MM.1S (cell line): ENCODE data around the gene SMURF1.

ENCODE experiments used
- DNase-seq: peaks from one replicate; pipeline ENCODE4 v3.0.0-alpha.2; 2015
- H2AFZ ChIP-seq: fragments of 300-600 bp; sonication (generic); 2 replicates; pipeline ENCODE4 v1.6.0; 2016; ENCODE audit warnings: antibody characterized with exemption, low read length
- H3F3A ChIP-seq: fragments of 300-600 bp; sonication (generic); 2 replicates; pipeline ENCODE4 v1.6.1; 2016; ENCODE audit warnings: mild to moderate bottlenecking, antibody characterized with exemption, low read length, moderate library complexity, mixed read lengths; ENCODE audit not compliant: insufficient read depth
- H3K27ac ChIP-seq: fragments of 300-600 bp; sonication (generic); 2 replicates; pipeline ENCODE4 v1.5.1; 2016; ENCODE audit warnings: mild to moderate bottlenecking, low read length
- H3K27me3 ChIP-seq: fragments of 300-600 bp; sonication (generic); replicated peaks from 2 replicates; pipeline ENCODE4 v1.6.0; 2016; ENCODE audit warnings: low read length; ENCODE audit not compliant: insufficient read depth
- H3K36me3 ChIP-seq: fragments of 300-600 bp; sonication (generic); replicated peaks from 2 replicates; pipeline ENCODE4 v1.6.1; 2016; ENCODE audit warnings: mild to moderate bottlenecking, low read length, mixed read lengths; ENCODE audit not compliant: insufficient read depth
- H3K4me1 ChIP-seq: fragments of 300-600 bp; sonication (generic); 2 replicates; pipeline ENCODE4 v1.6.1; 2016; ENCODE audit warnings: low read length, mixed read lengths
- H3K4me2 ChIP-seq: fragments of 300-600 bp; sonication (generic); 2 replicates; pipeline ENCODE4 v1.6.0; 2016; ENCODE audit warnings: low read depth, low read length
- H3K4me3 ChIP-seq: fragments of 300-600 bp; sonication (generic); 2 replicates; pipeline ENCODE4 v1.5.1; 2016; ENCODE audit warnings: low read length, mixed read lengths
- H3K79me2 ChIP-seq: fragments of 300-600 bp; sonication (generic); 2 replicates; pipeline ENCODE4 v1.6.1; 2016; ENCODE audit warnings: mixed run types, low read length, mixed read lengths
- H3K9ac ChIP-seq: fragments of 300-600 bp; sonication (generic); 2 replicates; pipeline ENCODE4 v1.6.1; 2016; ENCODE audit warnings: low read length, mixed read lengths
- H3K9me2 ChIP-seq: fragments of 300-600 bp; sonication (generic); replicated peaks from 2 replicates; pipeline ENCODE4 v1.6.1; 2016; ENCODE audit warnings: mild to moderate bottlenecking, low read length, mixed read lengths; ENCODE audit not compliant: insufficient read depth
- H3K9me3 ChIP-seq: fragments of 300-600 bp; sonication (generic); replicated peaks from 2 replicates; pipeline ENCODE4 v1.6.1; 2016; ENCODE audit warnings: mild to moderate bottlenecking, low read length, mixed read lengths; ENCODE audit not compliant: insufficient read depth
- H4K20me1 ChIP-seq: fragments of 300-600 bp; sonication (generic); 2 replicates; pipeline ENCODE4 v1.6.1; 2016; ENCODE audit warnings: mild to moderate bottlenecking, low read length, moderate library complexity, mixed read lengths; ENCODE audit not compliant: insufficient read depth
- EZH2 ChIP-seq: fragments of 300-600 bp; sonication (generic); optimal IDR thresholded peaks from 2 replicates; pipeline ENCODE3; 2017; ENCODE audit warnings: low read depth, mild to moderate bottlenecking, antibody characterized with exemption, low read length, mixed read lengths
- EZH2phosphoT487 ChIP-seq: fragments of 300-600 bp; sonication (generic); IDR thresholded peaks from 2 replicates; pipeline ENCODE4 v1.6.1; 2018; ENCODE audit warnings: antibody characterized with exemption, low read length
- TF ChIP-seq, protein P1 (sequence below): fragments of 300-600 bp; sonication (generic); IDR thresholded peaks from 2 replicates; pipeline ENCODE4 v1.5.1; 2016; ENCODE audit warnings: antibody characterized with exemption, low read length, mixed read lengths

Gene SMURF1

DNA sequence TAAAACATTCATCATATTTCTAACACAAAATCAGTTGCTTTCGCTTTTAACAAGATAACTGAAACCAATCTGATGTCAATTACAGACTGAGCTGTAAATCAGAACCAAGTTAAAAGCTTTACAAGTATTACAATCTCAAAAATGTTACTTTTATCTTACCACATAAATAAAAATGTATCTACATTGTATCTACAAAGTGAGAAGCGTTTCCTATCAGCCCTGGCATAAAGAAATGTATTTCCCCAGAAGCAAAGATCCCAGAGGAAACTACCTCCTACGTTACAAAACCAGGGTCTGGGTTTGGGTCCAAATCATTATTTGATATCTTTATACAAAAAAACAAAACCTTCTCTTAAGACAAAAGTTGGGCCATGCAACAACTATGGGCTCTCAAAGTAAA is 2.6 kb downstream of the SMURF1 start:
- Histone ChIP-seq H3K9ac (no peak overlapping the region), H3K36me3 (no peaks in the 10 kb centered on the region), H3K79me2 (peaks cover 65% of the 10 kb centered on the region), H3K27me3 (no peaks in the 10 kb centered on the region), H3K9me2 (no peaks in the 10 kb centered on the region), H4K20me1 (peaks cover 6% of the 10 kb centered on the region; the same call in 1 of the 2 replicates), H2AFZ (no peak overlapping the region), H3K27ac (no peak overlapping the region), H3K4me2 (no peak overlapping the region), H3K9me3 (no peaks in the 10 kb centered on the region), H3K4me1 (0 out of 2 replicates have a peak, but pooled peaks cover 3% of the 10 kb centered on the region), H3F3A (no peaks in the 10 kb centered on the region), H3K4me3 (no peak overlapping the region)
- TF ChIP-seq, protein P1, sequence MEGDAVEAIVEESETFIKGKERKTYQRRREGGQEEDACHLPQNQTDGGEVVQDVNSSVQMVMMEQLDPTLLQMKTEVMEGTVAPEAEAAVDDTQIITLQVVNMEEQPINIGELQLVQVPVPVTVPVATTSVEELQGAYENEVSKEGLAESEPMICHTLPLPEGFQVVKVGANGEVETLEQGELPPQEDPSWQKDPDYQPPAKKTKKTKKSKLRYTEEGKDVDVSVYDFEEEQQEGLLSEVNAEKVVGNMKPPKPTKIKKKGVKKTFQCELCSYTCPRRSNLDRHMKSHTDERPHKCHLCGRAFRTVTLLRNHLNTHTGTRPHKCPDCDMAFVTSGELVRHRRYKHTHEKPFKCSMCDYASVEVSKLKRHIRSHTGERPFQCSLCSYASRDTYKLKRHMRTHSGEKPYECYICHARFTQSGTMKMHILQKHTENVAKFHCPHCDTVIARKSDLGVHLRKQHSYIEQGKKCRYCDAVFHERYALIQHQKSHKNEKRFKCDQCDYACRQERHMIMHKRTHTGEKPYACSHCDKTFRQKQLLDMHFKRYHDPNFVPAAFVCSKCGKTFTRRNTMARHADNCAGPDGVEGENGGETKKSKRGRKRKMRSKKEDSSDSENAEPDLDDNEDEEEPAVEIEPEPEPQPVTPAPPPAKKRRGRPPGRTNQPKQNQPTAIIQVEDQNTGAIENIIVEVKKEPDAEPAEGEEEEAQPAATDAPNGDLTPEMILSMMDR = no peak
- TF ChIP-seq EZH2 = no peak
- no peak for TF ChIP-seq EZH2phosphoT487
- no peak for DNase-seq

DNA sequence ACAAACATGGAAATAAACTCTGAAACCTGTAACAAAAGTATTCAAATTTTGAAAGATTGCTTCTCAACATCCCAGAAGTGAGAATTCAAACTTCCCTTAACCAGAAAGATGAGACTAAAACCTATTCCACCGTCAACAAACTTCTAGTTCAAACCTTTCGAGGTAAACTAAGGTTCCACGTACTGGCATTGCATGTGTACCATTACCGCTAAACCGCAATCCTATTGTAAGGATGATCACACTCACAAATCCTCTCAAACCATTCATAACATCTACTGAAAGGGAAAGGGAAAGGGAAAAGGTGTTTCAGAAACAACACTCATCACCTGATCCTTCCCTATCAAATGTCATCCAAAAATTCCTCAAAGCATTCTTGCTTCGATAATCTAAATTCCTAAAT is 3.1 kb downstream of the SMURF1 start:
- H3K4me3 ChIP-seq = no peak overlapping the region

DNA sequence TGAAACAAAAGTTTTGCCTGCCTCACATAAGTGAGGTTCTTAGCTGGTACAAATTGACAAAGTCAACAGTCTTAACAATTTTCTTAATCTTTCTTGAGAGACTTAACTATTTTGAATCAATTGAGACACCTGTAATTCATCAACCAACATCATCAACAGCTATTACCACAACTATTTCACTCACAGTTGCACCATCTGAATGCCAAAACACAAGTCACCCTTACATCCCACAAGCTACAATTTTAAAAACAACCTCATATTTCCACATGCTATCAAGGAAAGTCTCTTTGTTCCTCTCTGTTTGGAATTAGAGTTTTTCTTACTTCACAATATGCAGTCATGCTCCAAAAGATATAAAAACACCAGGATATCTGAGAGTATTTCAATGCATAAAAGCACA is 4.9 kb downstream of the SMURF1 start:
- no peak overlapping the region for H3K4me2 ChIP-seq
- no peaks in the 10 kb centered on the region for H3F3A ChIP-seq
- H4K20me1 ChIP-seq = peaks cover 6% of the 10 kb centered on the region; the same call in 1 of the 2 replicates
- no peak for TF ChIP-seq EZH2
- TF ChIP-seq, protein P1 = no peak
- TF ChIP-seq EZH2phosphoT487 = no peak
- H3K4me1 ChIP-seq = no peaks in the 10 kb centered on the region
- no peaks in the 10 kb centered on the region for H3K9me2 ChIP-seq
- H3K9me3 ChIP-seq = no peaks in the 10 kb centered on the region
- DNase-seq = no peak
- no peak overlapping the region for H3K27ac ChIP-seq
- H3K79me2 ChIP-seq = peaks cover 88% of the 10 kb centered on the region
- no peaks in the 10 kb centered on the region for H3K36me3 ChIP-seq
- H3K27me3 ChIP-seq = no peaks in the 10 kb centered on the region
- no peak overlapping the region for H2AFZ ChIP-seq
- no peak overlapping the region for H3K4me3 ChIP-seq
- no peak overlapping the region for H3K9ac ChIP-seq

More for the DNA sequence above, 3.1 kb downstream of the SMURF1 start:
- Histone ChIP-seq H3K27ac (no peak overlapping the region), H3K4me2 (no peak overlapping the region), H3K27me3 (no peaks in the 10 kb centered on the region), H3K9ac (no peak overlapping the region), H2AFZ (no peak overlapping the region), H3K9me3 (no peaks in the 10 kb centered on the region), H4K20me1 (peaks cover 6% of the 10 kb centered on the region; the same call in 1 of the 2 replicates), H3K4me1 (0 out of 2 replicates have a peak, but pooled peaks cover 3% of the 10 kb centered on the region), H3K79me2 (peaks cover 70% of the 10 kb centered on the region), H3K36me3 (no peaks in the 10 kb centered on the region), H3F3A (no peaks in the 10 kb centered on the region), H3K9me2 (no peaks in the 10 kb centered on the region)
- DNase-seq = no peak
- TF ChIP-seq, protein P1 = no peak
- TF ChIP-seq EZH2 = no peak
- no peak for TF ChIP-seq EZH2phosphoT487
